22Rv1 (cell line): Measurements from ENCODE around the gene SLC22A1.

Source experiments
- H3K27ac ChIP-seq: fragments of 450-650 bp; 2 replicates; pipeline ENCODE4 v1.5.1; 2017
- ZFX ChIP-seq: fragments of 450-650 bp; IDR thresholded peaks from 2 replicates; pipeline ENCODE4 v1.6.1; 2017; ENCODE audit warnings: antibody characterized with exemption, borderline replicate concordance
- TF ChIP-seq, protein P1 (sequence below): fragments of 450-650 bp; IDR thresholded peaks from 2 replicates; pipeline ENCODE4 v1.5.1; 2017; ENCODE audit warnings: mild to moderate bottlenecking

Gene SLC22A1

DNA sequence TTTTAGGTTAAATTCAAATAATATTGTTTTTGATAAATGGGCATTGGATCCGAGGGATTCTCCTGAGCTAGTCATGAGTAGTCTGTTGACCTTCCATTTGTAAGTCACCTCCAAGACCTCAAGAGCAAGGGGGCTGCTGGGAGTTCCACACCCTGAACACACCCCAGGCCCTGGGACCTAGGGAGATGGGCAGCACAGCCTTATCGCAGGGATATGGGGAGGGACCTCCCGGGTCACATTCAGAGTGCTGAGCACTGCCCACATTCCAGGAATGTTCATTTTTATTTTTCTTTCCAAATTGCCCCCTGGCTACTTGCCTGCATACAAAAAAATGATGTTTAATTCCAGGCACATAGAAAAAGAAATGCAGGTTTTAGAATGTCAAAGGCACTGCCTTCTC is 81.5 kb downstream of the SLC22A1 start:
- H3K27ac ChIP-seq = no peak overlapping the region
- TF ChIP-seq ZFX = no peak
- TF ChIP-seq, protein P1, sequence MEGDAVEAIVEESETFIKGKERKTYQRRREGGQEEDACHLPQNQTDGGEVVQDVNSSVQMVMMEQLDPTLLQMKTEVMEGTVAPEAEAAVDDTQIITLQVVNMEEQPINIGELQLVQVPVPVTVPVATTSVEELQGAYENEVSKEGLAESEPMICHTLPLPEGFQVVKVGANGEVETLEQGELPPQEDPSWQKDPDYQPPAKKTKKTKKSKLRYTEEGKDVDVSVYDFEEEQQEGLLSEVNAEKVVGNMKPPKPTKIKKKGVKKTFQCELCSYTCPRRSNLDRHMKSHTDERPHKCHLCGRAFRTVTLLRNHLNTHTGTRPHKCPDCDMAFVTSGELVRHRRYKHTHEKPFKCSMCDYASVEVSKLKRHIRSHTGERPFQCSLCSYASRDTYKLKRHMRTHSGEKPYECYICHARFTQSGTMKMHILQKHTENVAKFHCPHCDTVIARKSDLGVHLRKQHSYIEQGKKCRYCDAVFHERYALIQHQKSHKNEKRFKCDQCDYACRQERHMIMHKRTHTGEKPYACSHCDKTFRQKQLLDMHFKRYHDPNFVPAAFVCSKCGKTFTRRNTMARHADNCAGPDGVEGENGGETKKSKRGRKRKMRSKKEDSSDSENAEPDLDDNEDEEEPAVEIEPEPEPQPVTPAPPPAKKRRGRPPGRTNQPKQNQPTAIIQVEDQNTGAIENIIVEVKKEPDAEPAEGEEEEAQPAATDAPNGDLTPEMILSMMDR = no peak

DNA sequence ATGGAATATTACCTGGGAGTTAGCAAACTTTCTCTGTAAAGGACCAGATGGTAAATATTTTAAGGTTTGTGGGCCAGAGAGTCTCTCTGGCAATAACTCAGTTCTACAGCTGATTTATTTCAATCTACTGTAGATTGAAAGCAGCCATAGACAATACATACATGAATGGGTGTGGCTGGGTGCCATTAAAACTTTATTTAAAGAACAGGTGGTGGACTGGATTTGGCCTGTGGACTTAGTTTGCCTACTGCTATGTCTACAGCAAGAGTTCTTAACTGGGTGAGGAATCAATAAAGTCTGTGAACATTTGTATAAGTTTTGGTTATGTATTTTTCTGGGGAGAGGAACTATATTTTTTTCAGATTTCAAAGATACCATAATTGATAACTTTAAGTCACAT is 81.9 kb downstream of the SLC22A1 start:
- H3K27ac ChIP-seq = no peak overlapping the region
- TF ChIP-seq, protein P1 = no peak
- no peak for TF ChIP-seq ZFX

DNA sequence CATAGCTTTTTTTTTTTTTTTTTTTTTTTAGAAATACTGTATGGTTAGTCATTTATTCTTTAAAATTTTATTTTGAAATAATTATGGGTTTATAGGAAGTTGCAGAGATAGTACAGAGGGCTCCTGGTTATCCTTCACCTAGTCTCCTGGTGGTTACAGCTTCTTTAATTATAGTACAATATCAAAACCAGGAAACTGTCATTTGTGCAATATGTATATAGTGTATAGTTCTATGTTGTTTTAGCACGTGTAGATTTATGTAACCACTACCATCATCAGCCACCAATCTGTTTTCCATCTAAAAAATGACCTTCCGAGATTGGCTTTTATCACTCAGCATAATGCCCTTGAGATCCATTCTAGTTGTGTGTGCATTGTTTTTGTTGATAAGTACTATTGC is 82.3 kb downstream of the SLC22A1 start:
- TF ChIP-seq, protein P1 = no peak
- TF ChIP-seq ZFX = no peak
- H3K27ac ChIP-seq = no peak overlapping the region

DNA sequence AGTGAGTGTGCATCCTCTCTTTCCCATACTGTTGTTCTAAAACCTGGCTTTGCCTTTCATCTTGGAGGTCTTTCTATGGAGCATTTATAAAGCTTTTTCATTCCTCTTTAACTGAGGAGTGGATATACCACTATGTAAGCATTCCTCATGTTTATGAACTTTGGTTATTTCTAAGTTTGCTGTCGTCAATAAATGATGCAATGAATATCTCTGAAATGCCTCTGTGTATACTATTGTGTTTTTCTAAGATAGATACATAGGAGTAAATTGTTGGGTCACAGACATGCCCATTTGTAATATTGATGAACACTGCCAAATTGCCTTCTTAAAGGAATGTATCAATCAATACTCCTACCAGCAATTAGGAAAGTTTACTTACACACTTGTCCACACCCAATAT is 83.1 kb downstream of the SLC22A1 start:
- no peak overlapping the region for H3K27ac ChIP-seq
- TF ChIP-seq, protein P1 = no peak
- no peak for TF ChIP-seq ZFX

DNA sequence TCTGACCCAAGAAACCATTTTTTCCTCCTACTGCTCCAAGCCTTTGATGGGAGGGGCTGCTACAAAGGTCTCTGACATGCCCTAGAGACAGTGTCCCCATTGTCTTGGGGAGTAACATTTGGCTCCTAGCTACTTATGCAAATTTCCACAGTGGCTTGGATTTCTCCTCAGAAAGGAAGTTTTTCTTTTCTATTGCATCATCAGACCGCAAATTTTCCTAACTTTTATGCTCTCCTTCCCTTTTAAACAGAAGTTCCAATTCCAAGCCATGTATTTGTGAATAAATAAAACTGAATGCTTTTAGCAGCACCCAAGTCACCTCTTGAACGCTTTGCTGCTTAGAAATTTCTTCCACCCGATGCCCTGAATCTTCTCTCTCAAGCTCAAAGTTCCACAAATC is 86.0 kb downstream of the SLC22A1 start:
- no peak overlapping the region for H3K27ac ChIP-seq
- TF ChIP-seq ZFX = no peak
- TF ChIP-seq, protein P1 = no peak
